ENCODE data around the gene PTCH2. TPM values are rescaled to one million over a fixed set of nuclear protein-coding genes. Genes with fewer than 3 reads are reported as not detected.

PTCH2 gene
- total RNA-seq, 1 donor from 2014 or later: not detected

GRCh38 chr1:44775930-44776729 is 66.9 kb downstream of the PTCH2 start:
- DNase-seq (ENCODE audit: low read depth): no peak
- H3K4me3 ChIP-seq (ENCODE audit: low read depth, low read length): peak overlapping the region; percentile 89
- TF ChIP-seq CTCF (conservative IDR thresholded peaks at IDR 0.05; ENCODE audit: low read depth, low read length): no peak

GRCh38 chr1:44775078-44775929 is 67.7 kb downstream of the PTCH2 start, which contains the start of gene RPS8:
Gene RPS8, plus strand, starts transcription at chr1:44775540. Its CDS starts 57 bp downstream, at chr1:44775597.
- H3K4me3 ChIP-seq (ENCODE audit: low read depth, low read length): peak within 1 kb of the TSS; percentile 89
- peak; percentile 53 for DNase-seq (ENCODE audit: low read depth)
- TF ChIP-seq CTCF (conservative IDR thresholded peaks at IDR 0.05; ENCODE audit: low read depth, low read length): no peak

Other genes with a start within 250 kb of the PTCH2 start
- gene TMEM53, start 168.8 kb downstream of the PTCH2 start, total RNA-seq: 6.3 and 9.3 TPM in 2 replicates
- not detected in 2 replicates for gene ARMH1, start 168.5 kb downstream of the PTCH2 start, total RNA-seq
- not detected in 2 replicates for gene RNU5D-1, start 112.1 kb downstream of the PTCH2 start, total RNA-seq
- gene KIF2C, start 103.4 kb downstream of the PTCH2 start, total RNA-seq: 72.8 and 88.2 TPM in 2 replicates
- 2,248 and 2,814 TPM in 2 replicates for gene RPS8, start 67.7 kb downstream of the PTCH2 start, total RNA-seq
- gene BEST4, start 55.1 kb downstream of the PTCH2 start, total RNA-seq: 0.07 and 0.12 TPM in 2 replicates
- gene PLK3, start 42.9 kb downstream of the PTCH2 start, total RNA-seq: 25.5 and 51.1 TPM in 2 replicates
- 0.29 TPM in 1 of 2 replicates, not detected in the other for gene DYNLT4, start 35.9 kb downstream of the PTCH2 start, total RNA-seq
- 0.29 and 2.8 TPM in 2 replicates for gene BTBD19, start 34.7 kb downstream of the PTCH2 start, total RNA-seq
- 27.0 and 36.4 TPM in 2 replicates for gene EIF2B3, start 143.3 kb upstream of the PTCH2 start, total RNA-seq
- 32.8 and 36.6 TPM in 2 replicates for gene HECTD3, start 168.1 kb upstream of the PTCH2 start, total RNA-seq
- gene UROD, start 169.0 kb upstream of the PTCH2 start, total RNA-seq: 104 and 141 TPM in 2 replicates